Measurements from ENCODE around the gene DMD.

DNA sequence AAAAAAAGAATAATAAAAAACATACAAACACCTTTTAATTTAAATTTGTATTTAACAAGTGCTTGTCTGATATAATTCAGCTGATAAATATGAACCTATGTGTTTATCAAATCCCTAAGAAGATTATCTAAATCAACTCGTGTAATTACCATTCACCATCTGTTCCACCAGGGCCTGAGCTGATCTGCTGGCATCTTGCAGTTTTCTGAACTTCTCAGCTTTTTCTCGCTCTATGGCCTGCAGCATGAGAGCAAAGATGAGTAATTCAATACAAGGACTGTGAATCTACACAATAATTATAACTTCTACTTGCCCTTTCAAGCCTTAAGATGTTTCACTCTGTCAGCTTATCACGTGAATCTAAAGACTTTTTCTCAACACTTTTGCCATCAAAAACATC, 709.7 kb downstream of the DMD start:
- no peak for TF ChIP-seq POLR2A (IDR thresholded peaks at IDR 0.05)
- TF ChIP-seq, protein P1, sequence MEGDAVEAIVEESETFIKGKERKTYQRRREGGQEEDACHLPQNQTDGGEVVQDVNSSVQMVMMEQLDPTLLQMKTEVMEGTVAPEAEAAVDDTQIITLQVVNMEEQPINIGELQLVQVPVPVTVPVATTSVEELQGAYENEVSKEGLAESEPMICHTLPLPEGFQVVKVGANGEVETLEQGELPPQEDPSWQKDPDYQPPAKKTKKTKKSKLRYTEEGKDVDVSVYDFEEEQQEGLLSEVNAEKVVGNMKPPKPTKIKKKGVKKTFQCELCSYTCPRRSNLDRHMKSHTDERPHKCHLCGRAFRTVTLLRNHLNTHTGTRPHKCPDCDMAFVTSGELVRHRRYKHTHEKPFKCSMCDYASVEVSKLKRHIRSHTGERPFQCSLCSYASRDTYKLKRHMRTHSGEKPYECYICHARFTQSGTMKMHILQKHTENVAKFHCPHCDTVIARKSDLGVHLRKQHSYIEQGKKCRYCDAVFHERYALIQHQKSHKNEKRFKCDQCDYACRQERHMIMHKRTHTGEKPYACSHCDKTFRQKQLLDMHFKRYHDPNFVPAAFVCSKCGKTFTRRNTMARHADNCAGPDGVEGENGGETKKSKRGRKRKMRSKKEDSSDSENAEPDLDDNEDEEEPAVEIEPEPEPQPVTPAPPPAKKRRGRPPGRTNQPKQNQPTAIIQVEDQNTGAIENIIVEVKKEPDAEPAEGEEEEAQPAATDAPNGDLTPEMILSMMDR (IDR thresholded peaks at IDR 0.05) = no peak
